ENCODE results near the gene IKZF3.
"Not testable (repeated sequence)": the region's sequence is repeated elsewhere in the genome, so short reads cannot be mapped to it uniquely, and the experiment has no call there.

Gene IKZF3

GRCh38 chr17:39737760-39738567 lies 126.1 kb downstream of the IKZF3 start, which contains the start of gene GRB7:
TSS of gene GRB7 (plus strand) at chr17:39737938. CDS start at chr17:39742302, 4,364 bp downstream.
- no peak for DNase-seq

GRCh38 chr17:39737206-39737759 lies 126.8 kb downstream of the IKZF3 start:
- DNase-seq: no peak

GRCh38 chr17:39736319-39737165 lies 127.6 kb downstream of the IKZF3 start:
- no peak for DNase-seq

GRCh38 chr17:39735882-39736281 lies 128.2 kb downstream of the IKZF3 start:
- DNase-seq: no peak

- no peak for DNase-seq
Measured at GRCh38 chr17:39732586-39732985, 131.5 kb downstream of the IKZF3 start.

- peak; percentile 47 for DNase-seq
Measured at GRCh38 chr17:39730095-39730921, 133.8 kb downstream of the IKZF3 start, which contains the start of gene MIEN1. TSS of gene MIEN1 (minus strand) at chr17:39730532. CDS start at chr17:39730495, 37 bp downstream.

- DNase-seq: no peak
Measured at GRCh38 chr17:39729280-39729851, 134.7 kb downstream of the IKZF3 start.

- DNase-seq: no peak
Measured at GRCh38 chr17:39727556-39727955, 136.6 kb downstream of the IKZF3 start.

GRCh38 chr17:39726617-39727016 lies 137.5 kb downstream of the IKZF3 start:
- DNase-seq: no peak

GRCh38 chr17:39725923-39726322 lies 138.2 kb downstream of the IKZF3 start:
- DNase-seq: not testable (repeated sequence)

GRCh38 chr17:39724731-39725130 lies 139.4 kb downstream of the IKZF3 start:
- DNase-seq: no peak

GRCh38 chr17:39722965-39723848 lies 140.9 kb downstream of the IKZF3 start:
- DNase-seq: no peak

GRCh38 chr17:39722104-39722503 lies 142.0 kb downstream of the IKZF3 start:
- no peak for DNase-seq

- no peak for DNase-seq
Measured at GRCh38 chr17:39719563-39720355, 144.4 kb downstream of the IKZF3 start.

GRCh38 chr17:39717660-39718059 lies 146.5 kb downstream of the IKZF3 start:
- DNase-seq: no peak

GRCh38 chr17:39716879-39717536 lies 147.1 kb downstream of the IKZF3 start:
- no peak for DNase-seq

GRCh38 chr17:39716073-39716818 lies 147.9 kb downstream of the IKZF3 start:
- no peak for DNase-seq

- no peak for DNase-seq
Measured at GRCh38 chr17:39715375-39716072, 148.6 kb downstream of the IKZF3 start.

Measured in NCI-H1417 treated with DMSO at 0.1 percent for 48 hours (cell line).